ENCODE measurements around the gene SEMG1.

SEMG1 gene

GRCh38 chr20:45209924-45210323, 3.1 kb downstream of the SEMG1 start:
- TF ChIP-seq CTCF (IDR thresholded peaks at IDR 0.05): no peak

GRCh38 chr20:45211569-45212474, 5.0 kb downstream of the SEMG1 start:
- no peak for TF ChIP-seq CTCF (IDR thresholded peaks at IDR 0.05)

- no peak for TF ChIP-seq CTCF (IDR thresholded peaks at IDR 0.05)
These were observed 6.0 kb downstream of the SEMG1 start for GRCh38 chr20:45212836-45213235.

- no peak for TF ChIP-seq CTCF (IDR thresholded peaks at IDR 0.05)
These were observed 11.3 kb downstream of the SEMG1 start for GRCh38 chr20:45218124-45218523.

- no peak for TF ChIP-seq CTCF (IDR thresholded peaks at IDR 0.05)
These were observed 11.8 kb downstream of the SEMG1 start for GRCh38 chr20:45218636-45219035.

- TF ChIP-seq CTCF (IDR thresholded peaks at IDR 0.05): no peak
These were observed 14.2 kb downstream of the SEMG1 start, which contains the start of gene SEMG2 for GRCh38 chr20:45221076-45221475. Gene SEMG2 (plus strand): TSS chr20:45221373. CDS start chr20:45221390, 17 bp downstream.

GRCh38 chr20:45223136-45223535, 16.3 kb downstream of the SEMG1 start:
- no peak for TF ChIP-seq CTCF (IDR thresholded peaks at IDR 0.05)
